ENCODE results near the gene REPS2. TPM values are rescaled to one million over a fixed set of nuclear protein-coding genes. Genes with fewer than 3 reads are reported as not detected.

REPS2 gene
- polyA plus RNA-seq, 6 donors from 2014 or later, result 1.2 to 3.2 (median 2.2) TPM; not detected in 1

DNA sequence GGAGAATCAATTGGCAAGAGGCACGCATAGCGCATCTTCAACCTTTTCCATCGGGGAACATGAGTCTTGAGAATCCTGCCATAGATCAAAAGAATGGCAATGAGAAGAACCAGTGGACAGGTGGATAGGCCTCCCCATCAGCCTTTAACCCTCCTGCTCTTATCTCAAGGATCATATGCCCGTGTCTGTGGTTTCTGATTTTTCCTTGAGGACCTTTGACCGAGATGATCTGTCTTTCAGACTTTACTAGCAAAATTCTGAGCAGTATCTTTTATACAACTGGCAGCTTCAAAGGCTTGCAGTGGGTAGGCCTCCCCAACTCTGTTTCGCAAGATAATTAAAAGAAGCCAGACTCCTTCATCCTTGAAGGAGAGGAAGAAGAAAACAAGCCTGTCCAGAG, 174.4 kb downstream of the REPS2 start:
- H3K4me3 Mint-ChIP-seq, result no peak overlapping the region
- no peaks in the 10 kb centered on the region for H3K4me1 Mint-ChIP-seq
- ATAC-seq (ENCODE audit: low read depth in 2 of 2) (no peak), DNase-seq (no peak)
- peak overlapping the region in 1 of 6 donors; percentile 15 for H3K27ac Mint-ChIP-seq
- no peaks in the 10 kb centered on the region for H3K27me3 Mint-ChIP-seq
- H3K36me3 Mint-ChIP-seq, result no peaks in the 10 kb centered on the region
- peaks cover 0 to 6% (median 0%) of the 10 kb centered on the region in 7 donors for H3K9me3 Mint-ChIP-seq

DNA sequence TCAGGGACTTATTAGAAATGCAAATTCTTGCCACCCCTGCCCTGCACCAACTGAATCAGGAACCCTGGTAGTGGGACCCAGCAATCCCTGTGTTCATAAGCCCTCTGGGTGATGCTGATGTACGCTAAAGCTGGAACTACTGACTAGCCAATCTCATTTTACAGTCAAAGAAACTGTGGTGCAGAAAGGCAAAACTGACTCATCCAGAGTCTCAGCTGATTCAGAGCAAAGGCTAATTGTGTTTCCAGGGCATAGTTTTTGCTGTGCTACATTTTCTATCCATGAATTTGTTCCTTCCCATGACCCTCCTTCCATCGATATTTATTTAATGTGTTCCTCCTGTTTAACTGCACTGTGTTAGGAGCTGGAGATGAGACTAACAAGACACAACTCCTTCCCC, 207.5 kb downstream of the REPS2 start:
- no peaks in the 10 kb centered on the region for H3K27me3 Mint-ChIP-seq
- no peaks in the 10 kb centered on the region for H3K4me1 Mint-ChIP-seq
- no peak overlapping the region for H3K27ac Mint-ChIP-seq
- no peak for DNase-seq
- H3K4me3 Mint-ChIP-seq, result no peak overlapping the region
- H3K9me3 Mint-ChIP-seq, result peaks cover 0 to 4% (median 0%) of the 10 kb centered on the region in 7 donors
- peaks cover 0 to 5% of the 10 kb centered on the region in 2 donors for H3K36me3 Mint-ChIP-seq
- ATAC-seq (ENCODE audit: low read depth in 2 of 2), result no peak

DNA sequence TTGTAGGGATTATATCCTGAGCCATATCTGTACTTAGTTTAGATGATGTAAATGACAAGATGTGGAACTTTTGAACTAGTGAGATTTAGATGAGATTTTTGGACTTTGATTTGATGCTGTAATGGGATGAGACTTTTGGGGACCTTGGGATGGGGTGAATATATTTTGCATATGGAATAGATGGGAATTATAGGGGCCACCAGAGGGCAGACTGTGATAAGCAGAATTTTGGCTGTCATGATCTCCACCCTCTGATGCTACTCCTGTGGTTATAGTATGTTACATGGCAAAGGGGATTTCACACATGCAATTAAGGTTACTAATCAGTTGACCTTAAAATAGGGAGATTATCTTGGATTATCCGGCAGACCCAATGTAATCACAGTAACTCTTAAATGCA, 214.5 kb downstream of the REPS2 start:
- Mint-ChIP-seq H3K4me3 (no peak overlapping the region), H3K4me1 (no peaks in the 10 kb centered on the region), H3K27me3 (no peaks in the 10 kb centered on the region), H3K36me3 (peaks cover 10 to 20% of the 10 kb centered on the region in 2 donors), H3K27ac (no peak overlapping the region), H3K9me3 (peaks cover 11 to 70% (median 45%) of the 10 kb centered on the region in 7 donors)
- ATAC-seq (ENCODE audit: low read depth in 2 of 2), result no peak
- no peak for DNase-seq

GRCh38 chrX:17161991-17162390, 215.5 kb downstream of the REPS2 start:
- H3K27ac Mint-ChIP-seq, result no peak overlapping the region
- no peak overlapping the region for H3K4me3 Mint-ChIP-seq
- no peaks in the 10 kb centered on the region for H3K27me3 Mint-ChIP-seq
- peaks cover 10 to 20% of the 10 kb centered on the region in 2 donors for H3K36me3 Mint-ChIP-seq
- DNase-seq (no peak), ATAC-seq (ENCODE audit: low read depth in 2 of 2) (no peak)
- H3K9me3 Mint-ChIP-seq, result peaks cover 11 to 72% (median 45%) of the 10 kb centered on the region in 7 donors
- no peaks in the 10 kb centered on the region for H3K4me1 Mint-ChIP-seq

DNA sequence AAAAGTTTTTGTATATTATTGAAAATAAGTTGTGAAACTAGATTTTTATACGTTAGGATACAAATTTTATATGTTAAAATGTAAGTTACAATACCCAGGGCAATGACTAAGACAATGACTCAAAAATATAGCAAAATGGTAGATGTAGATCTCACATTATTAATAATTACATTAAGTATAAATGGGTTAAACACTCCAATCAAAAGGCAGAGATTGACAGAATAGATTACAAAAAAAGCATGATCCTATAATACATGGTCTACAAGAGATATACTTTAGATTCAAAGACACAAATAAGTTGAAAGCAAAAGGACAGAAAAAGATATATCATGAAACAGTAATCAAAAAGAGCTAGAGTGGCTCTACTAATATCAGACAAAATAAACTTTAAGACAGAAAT, 217.6 kb downstream of the REPS2 start:
- Mint-ChIP-seq H3K9me3 (peaks cover 12 to 78% (median 45%) of the 10 kb centered on the region in 7 donors), H3K27ac (no peak overlapping the region), H3K27me3 (no peaks in the 10 kb centered on the region), H3K36me3 (peaks cover 10 to 20% of the 10 kb centered on the region in 2 donors), H3K4me1 (no peaks in the 10 kb centered on the region), H3K4me3 (no peak overlapping the region)
- DNase-seq (no peak), ATAC-seq (ENCODE audit: low read depth in 2 of 2) (no peak)

- no peak for ATAC-seq (ENCODE audit: low read depth in 2 of 2)
- H3K27ac Mint-ChIP-seq, result no peak overlapping the region
- H3K4me3 Mint-ChIP-seq, result no peak overlapping the region
- H3K36me3 Mint-ChIP-seq, result peaks cover 10 to 20% of the 10 kb centered on the region in 2 donors
- no peak for DNase-seq
- H3K4me1 Mint-ChIP-seq, result no peaks in the 10 kb centered on the region
- peaks cover 12 to 71% (median 42%) of the 10 kb centered on the region in 7 donors for H3K9me3 Mint-ChIP-seq
- H3K27me3 Mint-ChIP-seq, result no peaks in the 10 kb centered on the region
These were observed 218.5 kb downstream of the REPS2 start for GRCh38 chrX:17164941-17165340.

DNA sequence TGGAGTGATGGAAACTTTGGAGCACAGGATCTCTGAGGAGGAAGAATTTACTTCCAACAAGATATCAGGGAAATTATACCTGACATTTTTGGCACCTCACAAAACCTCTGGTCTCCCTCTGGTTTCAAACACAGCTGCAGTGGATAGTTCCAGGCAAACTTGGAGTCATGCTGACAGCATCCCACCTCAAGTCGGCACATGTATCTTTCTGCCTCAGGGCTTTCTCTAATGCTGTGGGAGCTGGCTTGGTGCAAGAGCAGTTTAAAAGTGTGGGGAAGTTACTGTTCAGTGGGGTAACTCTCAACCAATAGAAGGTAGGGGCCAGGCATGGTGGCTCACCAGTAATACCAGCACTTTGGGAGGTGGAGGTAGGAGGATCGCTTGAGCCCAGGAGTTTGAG, 221.5 kb downstream of the REPS2 start:
- Mint-ChIP-seq H3K4me1 (no peaks in the 10 kb centered on the region), H3K36me3 (peaks cover 10 to 13% of the 10 kb centered on the region in 2 donors), H3K27ac (no peak overlapping the region), H3K4me3 (no peak overlapping the region), H3K27me3 (no peaks in the 10 kb centered on the region), H3K9me3 (peaks cover 4 to 41% (median 18%) of the 10 kb centered on the region in 7 donors)
- ATAC-seq (ENCODE audit: low read depth in 2 of 2) (no peak), DNase-seq (no peak)

DNA sequence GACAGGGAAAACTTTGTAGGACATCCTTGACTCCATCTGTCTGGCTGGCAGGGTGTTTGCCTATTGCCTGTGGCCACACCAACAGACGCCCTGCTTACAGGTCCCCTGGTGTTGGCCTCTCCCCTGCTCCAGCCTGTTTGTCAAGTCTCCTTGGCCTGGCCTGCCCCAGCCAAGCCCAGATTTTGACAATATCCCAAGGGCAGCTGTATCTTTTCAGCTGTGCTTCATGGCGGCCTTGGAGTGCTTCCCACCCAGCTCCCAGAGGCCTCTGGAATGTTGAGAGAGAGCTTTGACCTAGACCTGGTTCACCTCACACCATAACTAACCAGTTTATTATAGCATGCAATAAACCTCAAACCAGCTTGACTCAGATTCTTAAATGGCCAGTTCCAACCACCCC, 224.5 kb downstream of the REPS2 start:
- H3K27me3 Mint-ChIP-seq, result no peaks in the 10 kb centered on the region
- DNase-seq, result no peak
- peaks cover 1 to 20% (median 8%) of the 10 kb centered on the region in 7 donors for H3K9me3 Mint-ChIP-seq
- H3K36me3 Mint-ChIP-seq, result no peaks in the 10 kb centered on the region
- ATAC-seq (ENCODE audit: low read depth in 2 of 2), result no peak
- H3K4me3 Mint-ChIP-seq, result no peak overlapping the region
- H3K4me1 Mint-ChIP-seq, result no peaks in the 10 kb centered on the region
- no peak overlapping the region for H3K27ac Mint-ChIP-seq

DNA sequence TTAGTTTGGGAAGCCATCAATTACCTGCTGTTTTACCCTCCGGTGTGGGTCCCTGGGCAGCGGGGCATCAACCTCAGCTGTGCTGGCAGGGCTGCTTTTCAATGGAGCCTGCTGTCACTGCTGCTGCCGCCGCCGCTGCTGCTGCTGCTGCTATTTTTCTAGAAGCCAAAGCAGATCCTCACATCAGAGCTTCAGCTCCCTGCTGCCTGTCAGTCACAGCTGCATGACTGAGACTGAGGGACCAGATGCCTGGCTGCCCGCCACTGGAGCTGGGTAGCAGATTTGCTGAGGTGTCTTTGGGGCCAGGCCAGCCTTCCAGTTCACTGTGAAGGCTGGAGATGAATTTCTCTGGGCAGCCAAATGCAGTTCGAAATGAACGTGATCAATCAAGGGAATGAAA, 228.2 kb downstream of the REPS2 start:
- Mint-ChIP-seq H3K27ac (no peak overlapping the region), H3K9me3 (peaks cover 0 to 10% (median 7%) of the 10 kb centered on the region in 7 donors), H3K4me3 (no peak overlapping the region), H3K4me1 (no peaks in the 10 kb centered on the region), H3K36me3 (no peaks in the 10 kb centered on the region), H3K27me3 (no peaks in the 10 kb centered on the region)
- ATAC-seq (ENCODE audit: low read depth in 2 of 2), result no peak
- no peak for DNase-seq

DNA sequence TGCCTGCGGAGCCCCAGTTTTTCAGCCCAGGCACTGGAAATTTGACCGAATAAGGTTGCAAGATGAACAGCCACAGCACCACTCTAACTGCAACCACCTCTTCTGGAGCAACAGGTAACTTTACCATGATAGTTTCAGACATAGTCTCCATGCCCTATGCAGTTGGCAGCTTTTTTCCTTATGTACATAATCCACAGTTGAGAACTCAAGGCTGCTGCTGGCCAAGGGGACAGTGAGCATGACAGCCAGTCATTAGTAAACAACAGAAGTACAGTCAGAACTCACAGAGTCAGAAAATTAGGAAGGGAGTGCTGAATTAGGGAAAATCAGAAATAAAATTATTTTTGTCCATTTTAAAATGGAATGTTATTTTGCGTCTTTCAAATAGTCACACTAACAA, 235.9 kb downstream of the REPS2 start:
- no peak for ATAC-seq (ENCODE audit: low read depth in 2 of 2)
- no peak overlapping the region for H3K4me3 Mint-ChIP-seq

DNA sequence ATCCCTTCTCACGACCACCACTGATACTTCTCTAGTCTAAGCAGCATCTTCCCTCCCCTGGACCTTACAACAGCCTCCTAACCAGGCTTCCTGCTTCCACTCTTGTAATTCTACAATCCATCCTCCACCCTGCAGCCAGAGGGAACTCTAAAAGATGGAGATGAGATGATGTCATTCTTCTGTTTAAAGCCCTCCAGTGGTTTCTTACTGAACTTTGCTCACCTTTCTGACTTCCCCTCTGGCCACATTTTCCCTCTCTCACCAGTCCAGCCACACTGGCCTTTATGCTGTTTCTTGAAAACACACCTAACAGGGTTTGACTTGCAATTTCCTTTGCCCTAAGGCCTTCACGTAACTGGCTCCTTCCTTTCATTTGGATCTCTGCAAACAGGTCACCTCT, 237.1 kb downstream of the REPS2 start:
- Mint-ChIP-seq H3K4me1 (no peaks in the 10 kb centered on the region), H3K27ac (no peak overlapping the region)

More for the DNA sequence above, 235.9 kb downstream of the REPS2 start:
- Mint-ChIP-seq H3K27ac (no peak overlapping the region), H3K36me3 (no peaks in the 10 kb centered on the region), H3K27me3 (no peaks in the 10 kb centered on the region), H3K9me3 (peaks cover 0 to 10% (median 0%) of the 10 kb centered on the region in 7 donors), H3K4me1 (no peaks in the 10 kb centered on the region)
- DNase-seq, result no peak

DNA sequence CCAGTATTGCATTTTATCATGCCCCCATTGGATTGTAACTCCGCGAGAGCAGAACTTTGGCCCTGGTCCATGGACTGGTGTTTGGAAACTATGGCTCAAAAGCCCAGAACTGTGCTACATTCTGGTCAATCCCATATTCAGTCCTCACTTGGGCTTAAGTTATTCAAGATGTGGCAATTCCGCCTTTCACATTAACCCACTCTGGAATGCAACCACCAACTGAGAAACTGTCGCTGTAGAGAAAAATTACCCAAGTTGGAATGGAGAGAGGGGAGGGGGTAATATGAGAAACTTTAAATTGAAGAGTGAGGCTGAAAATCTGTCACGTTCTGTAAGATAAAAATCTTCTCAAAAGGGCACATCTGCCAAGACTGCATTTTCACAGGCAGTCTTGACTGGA, 239.0 kb downstream of the REPS2 start:
- peaks cover 2 to 13% (median 6%) of the 10 kb centered on the region in 7 donors for H3K9me3 Mint-ChIP-seq
- DNase-seq (no peak), ATAC-seq (ENCODE audit: low read depth in 2 of 2) (no peak)
- H3K4me3 Mint-ChIP-seq, result no peak overlapping the region
- H3K27ac Mint-ChIP-seq, result no peak overlapping the region
- peaks cover 0 to 8% (median 0%) of the 10 kb centered on the region in 3 donors for H3K27me3 Mint-ChIP-seq
- no peaks in the 10 kb centered on the region for H3K4me1 Mint-ChIP-seq
- peaks cover 0 to 8% of the 10 kb centered on the region in 2 donors for H3K36me3 Mint-ChIP-seq

More for the DNA sequence above, 237.1 kb downstream of the REPS2 start:
- Mint-ChIP-seq H3K9me3 (peaks cover 0 to 10% (median 0%) of the 10 kb centered on the region in 7 donors), H3K4me3 (no peak overlapping the region), H3K36me3 (no peaks in the 10 kb centered on the region), H3K27me3 (no peaks in the 10 kb centered on the region)
- DNase-seq, result no peak
- no peak for ATAC-seq (ENCODE audit: low read depth in 2 of 2)

- no peak for ATAC-seq (ENCODE audit: low read depth in 2 of 2)
- peaks cover 2 to 14% (median 6%) of the 10 kb centered on the region in 7 donors for H3K9me3 Mint-ChIP-seq
- no peaks in the 10 kb centered on the region for H3K4me1 Mint-ChIP-seq
- peaks cover 0 to 8% (median 0%) of the 10 kb centered on the region in 3 donors for H3K27me3 Mint-ChIP-seq
- H3K4me3 Mint-ChIP-seq, result no peak overlapping the region
- DNase-seq, result no peak
- no peak overlapping the region for H3K27ac Mint-ChIP-seq
- peaks cover 0 to 8% of the 10 kb centered on the region in 2 donors for H3K36me3 Mint-ChIP-seq
These were observed 240.8 kb downstream of the REPS2 start for GRCh38 chrX:17187136-17187756.

DNA sequence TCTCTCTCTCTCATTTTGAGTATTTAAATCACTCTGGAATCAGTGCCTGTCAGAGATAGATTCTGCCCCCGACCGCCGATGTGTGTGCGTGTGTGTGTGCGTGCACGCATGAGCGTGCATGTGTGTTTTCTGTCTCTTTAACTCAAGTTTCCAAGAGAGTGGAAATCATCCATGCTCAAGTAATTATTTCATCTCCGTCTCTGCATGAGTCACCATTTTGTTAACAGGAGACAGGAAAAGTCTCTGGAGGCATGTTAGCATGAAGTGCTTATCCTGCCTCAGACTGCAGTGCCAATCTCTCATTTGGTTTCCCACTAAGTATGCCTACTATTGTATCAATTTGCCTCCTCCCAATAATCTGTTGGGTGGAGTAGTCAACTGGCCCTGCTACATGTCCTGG, 245.6 kb downstream of the REPS2 start:
- DNase-seq (no peak), ATAC-seq (ENCODE audit: low read depth in 2 of 2) (no peak)
- Mint-ChIP-seq H3K36me3 (peaks cover 0 to 8% of the 10 kb centered on the region in 2 donors), H3K4me3 (no peak overlapping the region), H3K27ac (no peak overlapping the region), H3K9me3 (peaks cover 2 to 15% (median 6%) of the 10 kb centered on the region in 7 donors), H3K27me3 (peaks cover 0 to 21% (median 0%) of the 10 kb centered on the region in 3 donors), H3K4me1 (no peaks in the 10 kb centered on the region)
